Body of pancreas (tissue), 4 donors: ENCODE measurements around the gene SKAP1.

ENCODE experiments used
- CTCF ChIP-seq, 7 experiments: fragments of 450-650 bp in 4 of 7; fragments of 200-600 bp in 3 of 7; sonication (generic) in 3 of 7; IDR thresholded peaks; one replicate each; pipeline ENCODE4 v1.5.1; 2016 to 2019; ENCODE audit warnings: antibody characterized with exemption in 7 of 7
- POLR2A ChIP-seq, 3 donors: fragments of 450-650 bp; IDR thresholded peaks; one replicate each; pipeline ENCODE4 v1.6.1; 2016; ENCODE audit warnings: antibody characterized with exemption in 3 of 3, mild to moderate bottlenecking in 2 of 3

GRCh38 chr17:48308581-48308980 is 121.4 kb downstream of the SKAP1 start:
- TF ChIP-seq CTCF (IDR thresholded peaks at IDR 0.05) (no peak), POLR2A (IDR thresholded peaks at IDR 0.05) (no peak)
